IPS-18a (cell line): Measurements from ENCODE around the gene SHROOM3.
A peak's percentile ranks its signal among the peaks of the same experiment; 100 is the strongest.
"Not testable (repeated sequence)": the region's sequence is repeated elsewhere in the genome, so short reads cannot be mapped to it uniquely, and the experiment has no call there.

ENCODE experiments used
- H3K27ac ChIP-seq: one replicate; pipeline ENCODE4 v1.5.1; 2013; ENCODE audit warnings: low read length
- H3K27me3 ChIP-seq: one replicate; pipeline ENCODE4 v1.6.1; 2013; ENCODE audit warnings: mild to moderate bottlenecking, low read length; ENCODE audit not compliant: control insufficient read depth, insufficient read depth
- H3K36me3 ChIP-seq: one replicate; pipeline ENCODE4 v1.6.1; 2013; ENCODE audit warnings: low read depth, low read length; ENCODE audit not compliant: control insufficient read depth
- H3K4me1 ChIP-seq: one replicate; pipeline ENCODE4 v1.6.1; 2013; ENCODE audit warnings: low read depth, low read length; ENCODE audit not compliant: control insufficient read depth
- H3K4me3 ChIP-seq: one replicate; pipeline ENCODE4 v1.5.1; 2013; ENCODE audit warnings: low read length
- H3K9ac ChIP-seq: one replicate; pipeline ENCODE4 v1.6.1; 2013; ENCODE audit warnings: mild to moderate bottlenecking, low read length, moderate library complexity
- H3K9me3 ChIP-seq: one replicate; pipeline ENCODE4 v1.6.1; 2013; ENCODE audit warnings: low read depth, low read length; ENCODE audit not compliant: control insufficient read depth

The SHROOM3 gene

DNA sequence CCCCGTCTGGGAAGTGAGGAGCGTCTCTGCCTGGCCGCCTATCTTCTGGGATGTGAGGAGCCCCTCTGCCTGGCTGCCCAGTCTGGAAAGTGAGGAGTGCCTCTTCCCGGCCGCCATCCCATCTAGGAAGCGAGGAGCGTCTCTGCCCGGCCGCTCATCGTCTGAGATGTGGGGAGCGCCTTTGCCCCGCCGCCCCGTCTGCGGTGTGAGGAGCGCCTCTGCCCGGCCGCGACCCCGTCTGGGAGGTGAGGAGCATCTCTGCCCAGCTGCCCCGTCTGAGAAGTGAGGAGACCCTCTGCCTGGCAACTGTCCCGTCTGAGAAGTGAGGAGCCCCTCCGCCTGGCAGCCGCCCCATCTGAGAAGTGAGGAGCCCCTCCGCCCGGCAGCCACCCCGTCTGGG is 11.9 kb upstream of the SHROOM3 start:
- H3K27ac ChIP-seq, H3K9ac ChIP-seq, H3K4me1 ChIP-seq, H3K27me3 ChIP-seq, H3K4me3 ChIP-seq, H3K9me3 ChIP-seq, H3K36me3 ChIP-seq: not testable (repeated sequence)

DNA sequence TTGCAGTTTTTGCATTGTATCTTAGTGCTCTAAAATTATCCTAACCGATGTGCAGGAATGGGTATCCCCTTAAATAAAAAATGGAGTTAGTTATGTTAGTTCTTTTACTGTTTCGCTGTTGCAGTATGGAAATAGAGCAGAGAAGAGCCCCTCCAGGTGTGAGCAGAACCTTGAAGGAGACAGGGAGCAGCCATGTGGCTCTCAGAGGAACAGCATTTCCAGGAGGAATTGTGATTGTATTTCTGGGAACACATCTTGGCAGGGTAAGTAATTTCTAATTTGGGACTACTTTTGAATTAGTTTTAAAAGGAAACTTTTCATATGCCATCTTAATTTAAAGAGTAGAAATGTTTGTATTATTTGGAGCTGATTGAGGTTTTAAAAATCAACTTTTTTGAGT is 8.8 kb upstream of the SHROOM3 start:
- Histone ChIP-seq H3K4me1 (peaks cover 3% of the 10 kb centered on the region), H3K9ac (no peak overlapping the region), H3K36me3 (no peaks in the 10 kb centered on the region), H3K27me3 (no peaks in the 10 kb centered on the region), H3K4me3 (no peak overlapping the region), H3K9me3 (no peaks in the 10 kb centered on the region), H3K27ac (no peak overlapping the region)

DNA sequence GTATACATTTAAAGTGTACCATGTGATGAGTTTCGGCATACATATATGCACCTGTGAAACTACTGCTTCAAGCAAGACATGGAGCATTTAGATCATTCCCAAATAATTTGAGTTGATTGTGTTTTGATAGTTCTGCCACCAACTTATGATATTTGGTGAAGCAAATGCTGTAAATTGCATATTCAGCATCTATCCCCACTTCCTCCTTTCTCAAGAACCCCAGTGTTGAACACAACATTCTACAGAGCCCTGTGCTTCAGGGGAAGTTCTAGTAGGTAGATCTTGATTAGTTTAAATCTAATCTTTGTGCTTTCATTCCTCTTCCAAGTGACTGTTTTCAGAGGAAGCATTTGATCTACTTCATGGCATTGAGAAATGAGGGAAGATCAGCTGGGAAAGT is 5.4 kb upstream of the SHROOM3 start:
- Histone ChIP-seq H3K4me1 (peaks cover 18% of the 10 kb centered on the region), H3K27ac (no peak overlapping the region), H3K27me3 (no peaks in the 10 kb centered on the region), H3K4me3 (no peak overlapping the region), H3K9me3 (no peaks in the 10 kb centered on the region), H3K36me3 (no peaks in the 10 kb centered on the region), H3K9ac (no peak overlapping the region)

DNA sequence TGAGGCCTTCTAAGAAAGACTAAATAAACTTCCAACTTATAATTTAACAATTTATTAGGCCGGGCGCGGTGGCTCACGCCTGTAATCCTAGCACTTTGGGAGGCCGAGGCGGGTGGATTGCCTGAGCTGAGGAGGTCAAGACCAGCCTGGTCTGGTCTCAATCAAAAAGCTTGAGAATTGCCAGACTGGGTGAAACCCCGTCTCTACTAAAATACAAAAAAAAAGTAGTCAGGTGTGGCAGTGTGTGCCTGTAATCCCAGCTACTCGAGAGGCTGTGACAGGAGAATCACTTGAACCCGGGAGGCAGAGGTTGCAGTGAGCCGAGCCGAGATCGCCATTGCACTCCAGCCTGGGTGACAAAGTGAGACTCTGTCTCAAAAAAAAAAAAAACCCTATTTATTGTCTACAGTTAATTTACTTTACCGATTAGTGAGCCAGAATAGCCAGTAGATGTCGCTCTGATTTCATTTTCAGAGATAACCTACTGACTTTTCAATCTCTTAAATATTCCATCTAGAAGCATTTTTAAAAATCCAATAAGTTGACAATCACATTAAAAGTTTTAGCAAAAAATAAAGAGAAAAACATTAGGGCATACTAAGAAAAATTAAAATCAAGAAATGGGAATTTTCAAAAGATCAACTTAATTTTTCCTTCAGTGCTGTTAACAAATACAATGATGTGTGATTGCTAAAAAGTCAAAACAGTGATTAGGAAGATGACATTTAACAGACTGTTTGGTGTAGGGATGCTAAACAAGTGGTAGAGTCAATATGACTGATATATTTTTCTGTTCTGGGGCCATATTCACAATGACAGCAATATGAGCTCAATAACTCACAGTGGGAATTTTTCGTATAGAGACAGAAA is 4.3 kb upstream of the SHROOM3 start:
- Histone ChIP-seq H3K27ac (no peak overlapping the region), H3K36me3 (no peaks in the 10 kb centered on the region), H3K4me3 (no peak overlapping the region), H3K27me3 (no peaks in the 10 kb centered on the region), H3K9me3 (no peaks in the 10 kb centered on the region), H3K4me1 (peaks cover 25% of the 10 kb centered on the region), H3K9ac (no peak overlapping the region)

DNA sequence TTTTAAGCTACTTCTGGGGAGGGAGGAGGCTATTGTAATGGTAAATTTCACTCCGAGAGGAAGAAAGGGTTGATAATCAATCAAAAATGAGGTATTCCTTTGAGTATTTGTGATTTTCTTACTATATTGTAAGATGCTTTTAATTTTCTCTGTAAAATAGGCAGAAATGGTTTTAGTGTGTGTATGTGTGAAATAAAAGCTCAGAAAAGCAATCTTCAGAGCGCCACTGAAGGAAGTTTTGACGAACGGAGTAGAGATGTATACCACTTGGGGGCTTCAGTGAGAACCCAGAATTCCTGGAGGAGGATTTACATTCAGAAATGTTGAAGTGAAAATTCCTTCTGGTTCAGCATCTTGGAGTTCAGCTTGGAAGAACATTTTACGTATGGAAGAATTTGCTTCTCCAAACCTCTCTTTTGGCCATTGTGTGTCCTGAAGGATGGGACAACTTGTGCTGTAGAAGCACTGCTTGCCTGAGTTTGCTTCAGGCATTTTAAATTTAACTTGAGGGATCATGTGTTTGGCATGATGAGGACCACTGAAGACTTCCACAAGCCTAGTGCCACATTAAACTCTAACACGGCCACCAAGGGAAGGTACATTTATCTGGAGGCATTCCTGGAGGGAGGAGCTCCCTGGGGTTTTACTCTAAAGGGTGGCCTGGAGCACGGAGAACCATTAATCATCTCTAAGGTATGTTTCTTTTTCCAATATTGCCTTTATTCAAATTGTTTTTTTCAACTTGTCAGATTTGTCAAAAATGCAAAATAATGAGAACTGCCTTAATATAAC is 695 bp downstream of the SHROOM3 start:
- no peaks in the 10 kb centered on the region for H3K36me3 ChIP-seq
- H3K9me3 ChIP-seq, result no peaks in the 10 kb centered on the region
- H3K4me3 ChIP-seq, result peak overlapping the region; percentile 59
- H3K27ac ChIP-seq, result peak overlapping the region; percentile 78
- no peaks in the 10 kb centered on the region for H3K27me3 ChIP-seq
- peak overlapping the region; percentile 74 for H3K9ac ChIP-seq
- peaks cover 39% of the 10 kb centered on the region for H3K4me1 ChIP-seq

DNA sequence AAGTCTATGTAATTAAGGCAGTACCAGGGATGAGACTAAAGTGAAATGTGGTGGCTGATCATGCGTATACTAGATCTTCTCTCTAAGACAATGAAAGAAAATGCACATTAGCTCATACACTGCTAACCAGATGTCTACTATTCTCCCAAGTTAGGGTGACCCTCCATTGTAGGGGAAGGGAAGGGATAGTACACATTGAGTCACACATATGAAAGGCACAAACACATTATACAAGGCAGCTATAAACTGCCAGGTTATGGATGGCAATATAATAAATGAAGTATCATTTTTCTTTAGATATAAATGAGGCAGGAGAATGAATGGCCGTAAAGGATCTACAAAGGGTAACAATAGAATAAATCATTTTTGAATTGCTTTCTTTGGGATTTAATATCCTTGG is 4.5 kb downstream of the SHROOM3 start:
- no peak overlapping the region for H3K9ac ChIP-seq
- H3K27me3 ChIP-seq, result no peaks in the 10 kb centered on the region
- no peaks in the 10 kb centered on the region for H3K36me3 ChIP-seq
- no peaks in the 10 kb centered on the region for H3K9me3 ChIP-seq
- H3K4me1 ChIP-seq, result peaks cover 32% of the 10 kb centered on the region
- no peak overlapping the region for H3K27ac ChIP-seq
- H3K4me3 ChIP-seq, result no peak overlapping the region

DNA sequence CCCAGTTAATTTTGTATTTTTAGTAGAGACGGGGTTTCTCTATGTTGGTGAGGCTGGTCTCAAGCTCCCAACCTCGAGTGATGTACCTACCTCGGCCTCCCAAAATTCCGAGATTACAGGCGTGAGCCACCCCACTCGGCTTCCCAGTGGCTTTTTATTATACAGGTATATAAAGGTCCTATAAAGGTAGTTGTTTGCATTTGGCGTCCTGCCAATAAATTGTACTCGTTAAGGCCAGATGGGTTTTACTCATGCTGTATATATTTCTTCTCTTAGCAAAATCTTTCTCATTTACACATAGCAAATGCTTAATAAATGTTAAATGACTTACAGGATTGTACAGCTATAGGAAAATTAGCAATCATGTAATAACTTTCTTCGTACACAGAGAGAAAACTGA is 6.9 kb downstream of the SHROOM3 start:
- Histone ChIP-seq H3K27me3 (no peaks in the 10 kb centered on the region), H3K36me3 (no peaks in the 10 kb centered on the region), H3K4me1 (peaks cover 15% of the 10 kb centered on the region), H3K27ac (no peak overlapping the region), H3K4me3 (no peak overlapping the region), H3K9ac (no peak overlapping the region), H3K9me3 (no peaks in the 10 kb centered on the region)

DNA sequence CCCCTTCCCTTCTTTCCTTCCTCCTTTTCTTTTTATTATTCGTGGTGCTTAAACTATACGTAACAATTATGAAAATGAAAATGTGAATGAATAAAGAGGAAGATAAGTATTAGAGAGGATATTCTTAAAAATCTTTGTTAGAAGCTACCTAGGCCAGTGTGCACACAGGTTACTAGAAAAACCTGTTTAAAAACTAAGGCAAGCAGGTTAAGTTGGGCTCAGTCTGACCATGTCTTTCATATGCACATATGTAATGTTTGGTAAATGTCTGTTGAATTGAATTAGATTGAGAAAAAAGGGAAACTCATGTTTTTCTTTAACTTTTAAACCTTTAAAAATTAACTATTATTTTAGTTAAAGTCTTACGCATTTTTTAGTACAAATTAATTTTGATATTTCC is 7.8 kb downstream of the SHROOM3 start:
- Histone ChIP-seq H3K36me3 (no peaks in the 10 kb centered on the region), H3K27me3 (no peaks in the 10 kb centered on the region), H3K4me3 (no peak overlapping the region)

DNA sequence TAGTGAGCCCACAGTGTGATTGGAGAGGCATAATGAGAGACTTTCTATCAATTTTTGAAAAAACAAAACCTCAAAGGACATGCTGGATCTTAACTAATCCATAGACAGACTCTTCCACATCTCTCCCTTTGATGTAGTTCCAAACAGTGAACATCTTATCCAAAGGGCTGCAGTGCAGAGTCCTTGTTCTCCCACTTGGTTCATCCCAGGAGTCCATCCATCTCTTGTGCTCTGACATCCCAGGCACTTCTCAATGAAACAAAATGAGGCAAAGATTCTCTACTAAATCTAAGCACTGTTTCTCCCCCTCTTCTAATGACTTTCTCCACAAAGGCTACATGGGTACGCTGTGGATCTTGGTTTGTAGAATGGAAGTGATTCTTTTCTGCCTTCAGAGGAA is 8.3 kb downstream of the SHROOM3 start:
- Histone ChIP-seq H3K27ac (no peak overlapping the region), H3K36me3 (no peaks in the 10 kb centered on the region), H3K9ac (no peak overlapping the region), H3K4me3 (no peak overlapping the region), H3K9me3 (no peaks in the 10 kb centered on the region), H3K27me3 (no peaks in the 10 kb centered on the region), H3K4me1 (peaks cover 13% of the 10 kb centered on the region)

More for the DNA sequence above, 7.8 kb downstream of the SHROOM3 start:
- H3K4me1 ChIP-seq, result peaks cover 10% of the 10 kb centered on the region
- H3K9ac ChIP-seq, result no peak overlapping the region
- no peaks in the 10 kb centered on the region for H3K9me3 ChIP-seq
- H3K27ac ChIP-seq, result no peak overlapping the region

DNA sequence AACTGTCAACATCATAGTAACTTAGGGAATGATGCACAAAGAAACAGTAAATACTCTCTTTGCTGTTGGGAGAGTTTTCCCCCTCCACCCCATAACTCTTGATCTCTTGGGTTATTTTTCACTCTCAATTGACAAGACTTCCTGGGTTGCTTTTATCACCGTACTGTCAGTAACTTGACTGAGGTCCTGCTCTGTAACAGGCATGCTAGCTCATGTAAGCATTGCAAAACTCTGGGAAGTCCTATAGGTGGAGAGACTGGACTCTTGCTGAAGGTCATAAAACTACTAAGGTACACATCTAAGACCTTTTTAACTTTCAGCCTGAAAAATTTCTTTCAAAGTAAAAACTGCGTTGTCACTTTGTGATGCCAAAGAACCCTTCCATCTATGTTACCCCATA is 10.9 kb downstream of the SHROOM3 start:
- H3K27ac ChIP-seq, result no peak overlapping the region
- H3K9ac ChIP-seq, result no peak overlapping the region
- peaks cover 28% of the 10 kb centered on the region for H3K4me1 ChIP-seq
- no peak overlapping the region for H3K4me3 ChIP-seq
- no peaks in the 10 kb centered on the region for H3K27me3 ChIP-seq
- H3K9me3 ChIP-seq, result no peaks in the 10 kb centered on the region
- H3K36me3 ChIP-seq, result no peaks in the 10 kb centered on the region

DNA sequence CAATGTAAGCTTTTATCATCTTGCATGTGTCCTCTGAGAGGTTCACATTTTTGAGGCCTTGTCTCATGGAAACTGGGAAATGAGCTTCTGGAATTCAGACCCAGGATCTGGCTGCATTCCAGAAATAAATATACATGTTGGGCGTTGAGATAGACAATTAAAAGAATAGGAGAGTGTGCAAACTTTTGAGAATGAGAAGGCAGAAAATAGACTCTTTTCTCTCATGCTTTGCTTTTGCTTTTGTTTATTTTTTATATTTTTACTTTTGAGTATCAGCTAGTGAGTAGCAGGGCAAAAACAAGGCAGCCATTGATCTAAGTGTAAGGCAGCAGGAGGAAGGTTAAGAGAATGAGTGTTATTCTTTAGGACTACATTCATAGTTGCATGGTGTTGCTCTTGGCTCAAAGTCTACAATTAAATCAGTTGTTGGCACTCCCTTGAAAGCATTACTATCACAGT is 12.4 kb downstream of the SHROOM3 start:
- no peaks in the 10 kb centered on the region for H3K27me3 ChIP-seq
- no peak overlapping the region for H3K9ac ChIP-seq
- H3K36me3 ChIP-seq, result no peaks in the 10 kb centered on the region
- H3K9me3 ChIP-seq, result no peaks in the 10 kb centered on the region
- H3K27ac ChIP-seq, result no peak overlapping the region
- H3K4me1 ChIP-seq, result peaks cover 28% of the 10 kb centered on the region
- H3K4me3 ChIP-seq, result no peak overlapping the region
